ENCODE results near the gene BRINP3.

Gene BRINP3

DNA sequence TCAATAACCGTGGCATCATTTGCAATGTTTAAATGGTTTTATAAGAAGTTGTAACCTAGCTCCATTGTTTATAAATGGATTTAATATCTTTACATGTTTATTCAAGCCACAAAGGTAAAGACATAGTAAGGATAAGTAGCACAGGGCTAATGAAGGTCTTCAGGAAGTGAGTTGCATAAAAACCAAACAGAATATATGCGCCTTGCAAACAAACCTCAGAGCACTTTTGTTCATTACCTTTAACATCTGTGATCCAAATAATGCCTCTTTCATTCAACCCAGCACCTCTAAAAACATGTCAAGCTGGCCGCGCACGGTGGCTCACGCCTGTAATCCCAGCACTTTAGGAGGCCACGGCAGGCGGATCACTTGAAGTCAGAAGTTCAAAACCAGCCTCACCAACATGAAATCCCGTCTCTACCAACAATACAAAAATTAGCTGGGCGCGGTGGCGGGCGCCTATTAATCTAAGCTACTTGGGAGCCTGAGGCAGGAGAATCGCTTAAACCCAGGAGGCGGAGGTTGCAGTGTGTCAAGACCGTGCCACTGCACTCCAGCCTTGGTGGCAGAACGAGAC, 25.3 kb downstream of the BRINP3 start:
- no peak for DNase-seq (ENCODE audit: low read depth)

GRCh38 chr1:190444464-190444863, 33.2 kb downstream of the BRINP3 start:
- DNase-seq (ENCODE audit: low read depth) = no peak

DNA sequence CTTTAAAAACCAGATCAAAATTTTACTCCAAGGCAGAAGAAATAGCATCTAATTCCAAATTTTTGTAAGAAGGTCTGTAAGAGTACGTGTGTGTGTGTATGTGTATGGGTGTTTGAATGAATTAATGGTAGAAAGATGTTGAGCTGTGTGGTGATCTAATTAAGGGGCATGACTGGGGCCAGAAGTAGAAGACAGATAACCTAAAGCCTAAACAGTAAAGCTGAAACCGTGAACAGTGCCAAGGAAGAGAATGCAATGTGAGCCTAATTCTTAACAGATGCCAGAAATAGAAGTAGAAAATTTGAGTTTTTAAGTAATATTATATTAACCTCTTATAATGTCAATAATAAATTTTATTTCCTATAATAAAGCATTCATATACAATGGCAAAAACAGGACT, 38.2 kb downstream of the BRINP3 start:
- DNase-seq (ENCODE audit: low read depth) = no peak

GRCh38 chr1:190436615-190437014, 41.0 kb downstream of the BRINP3 start:
- no peak for DNase-seq (ENCODE audit: low read depth)

GRCh38 chr1:190429932-190430331, 47.7 kb downstream of the BRINP3 start:
- DNase-seq (ENCODE audit: low read depth) = no peak

DNA sequence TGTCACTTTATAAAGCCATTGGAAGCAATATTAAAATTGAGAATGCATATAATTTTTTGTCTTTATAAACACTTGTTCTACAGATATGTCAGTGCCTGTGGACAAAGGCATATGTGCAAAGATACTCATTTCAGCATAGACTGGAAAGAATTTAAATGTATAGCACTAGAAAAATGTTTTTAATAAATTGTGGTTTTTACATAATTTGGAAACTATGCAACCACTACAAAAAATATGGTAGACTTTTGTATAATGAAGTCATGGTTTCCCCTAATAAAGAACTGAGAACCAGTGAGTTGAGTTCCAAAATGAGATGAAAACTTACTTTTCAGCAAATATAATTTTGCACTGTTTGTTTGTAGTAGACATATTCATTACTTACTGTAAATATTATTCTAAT, 48.5 kb downstream of the BRINP3 start:
- DNase-seq (ENCODE audit: low read depth) = no peak

DNA sequence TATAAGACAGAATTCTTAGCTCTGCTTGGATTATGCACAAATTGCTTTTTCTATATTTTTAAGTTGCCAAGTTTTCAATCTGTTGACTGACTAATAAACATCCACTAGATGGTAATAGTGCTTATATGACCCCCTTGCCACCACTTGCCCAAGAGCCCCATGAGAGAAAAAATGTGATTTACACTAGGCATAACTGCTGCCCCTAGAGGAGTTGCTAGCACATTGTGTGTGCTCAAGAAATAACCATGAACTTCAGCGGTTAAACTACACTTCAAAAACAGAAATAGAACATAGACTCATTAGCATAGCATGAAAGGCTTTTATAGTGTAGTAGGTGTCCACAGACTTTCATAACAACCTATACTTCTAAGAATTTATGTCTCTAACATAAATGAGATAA, 61.4 kb downstream of the BRINP3 start:
- no peak for DNase-seq (ENCODE audit: low read depth)

- no peak for DNase-seq (ENCODE audit: low read depth)
Measured at GRCh38 chr1:190413142-190413541, 64.5 kb downstream of the BRINP3 start.

DNA sequence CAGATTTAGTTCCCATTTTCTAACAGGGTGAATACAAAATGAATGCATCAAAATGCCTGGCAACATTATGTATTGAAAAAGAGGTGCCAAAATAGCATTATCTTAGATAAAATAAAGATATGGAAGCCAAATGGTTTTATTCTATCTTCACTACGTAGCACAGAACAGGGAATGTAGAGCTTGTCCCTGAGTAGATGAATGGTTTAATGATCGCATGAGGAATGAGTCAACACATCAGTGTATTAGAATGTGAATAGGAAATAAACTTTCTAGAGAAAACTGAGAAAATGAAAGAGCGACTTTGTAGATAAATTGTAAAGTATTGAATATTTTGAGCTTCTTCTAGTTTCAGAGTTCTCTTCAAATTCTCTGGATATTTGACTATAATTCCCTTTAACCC, 74.3 kb downstream of the BRINP3 start:
- DNase-seq (ENCODE audit: low read depth) = no peak

DNA sequence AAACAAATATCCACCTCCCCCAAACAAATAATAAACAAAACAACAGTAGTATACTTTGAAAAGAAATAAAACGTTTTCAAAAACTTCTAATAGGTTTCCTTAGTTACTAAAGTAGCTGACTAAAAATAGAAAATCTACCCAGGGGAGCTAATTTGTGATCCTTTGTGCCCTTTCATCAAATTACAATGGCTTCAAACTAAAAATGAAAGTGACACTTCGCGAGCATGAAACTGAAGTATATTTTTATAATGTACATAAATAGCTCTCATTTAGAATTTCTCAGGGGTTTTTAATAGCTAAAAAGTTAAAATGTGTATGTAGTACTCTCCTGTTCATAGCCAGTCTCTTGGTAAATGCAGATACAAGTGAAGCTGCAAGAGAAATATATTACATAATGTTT, 78.4 kb downstream of the BRINP3 start:
- no peak for DNase-seq (ENCODE audit: low read depth)

DNA sequence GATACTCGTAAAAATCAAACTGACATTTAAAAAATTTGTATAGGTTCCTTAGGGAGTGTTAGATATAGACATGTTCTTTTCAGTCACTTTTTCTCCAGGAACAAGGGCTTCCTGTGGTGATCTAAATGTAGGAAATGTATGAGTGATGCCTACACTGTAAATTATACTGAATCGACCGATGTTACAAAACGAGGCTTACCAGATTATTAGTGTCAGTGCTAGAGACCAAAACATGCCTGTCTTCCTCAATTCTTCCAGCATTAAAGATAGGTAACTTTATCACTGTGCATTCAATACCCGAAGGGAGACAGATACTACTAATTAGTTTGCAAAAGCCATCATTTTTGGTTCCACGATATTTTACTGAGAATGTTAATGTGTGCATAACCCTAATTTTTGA, 86.1 kb downstream of the BRINP3 start:
- no peak for DNase-seq (ENCODE audit: low read depth)

DNA sequence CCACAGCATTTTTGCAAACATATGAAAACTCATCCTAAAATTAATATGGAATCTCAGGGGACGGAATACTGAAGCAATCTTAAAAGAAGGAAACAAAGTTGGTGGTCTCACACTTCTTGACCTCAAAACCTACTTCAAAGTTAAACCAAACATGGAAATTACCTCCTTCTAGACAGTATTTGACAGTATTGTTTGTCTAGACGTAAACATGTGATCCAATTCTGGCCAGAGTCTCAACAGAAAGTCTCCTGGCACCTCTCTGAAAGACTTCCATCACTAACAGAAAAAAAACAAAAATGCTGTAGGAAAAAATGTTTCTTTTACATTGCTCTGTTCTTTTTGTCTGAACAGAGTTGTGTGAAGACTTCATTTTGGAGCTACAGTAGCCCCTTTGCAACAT, 99.7 kb downstream of the BRINP3 start:
- no peak for DNase-seq (ENCODE audit: low read depth)

DNA sequence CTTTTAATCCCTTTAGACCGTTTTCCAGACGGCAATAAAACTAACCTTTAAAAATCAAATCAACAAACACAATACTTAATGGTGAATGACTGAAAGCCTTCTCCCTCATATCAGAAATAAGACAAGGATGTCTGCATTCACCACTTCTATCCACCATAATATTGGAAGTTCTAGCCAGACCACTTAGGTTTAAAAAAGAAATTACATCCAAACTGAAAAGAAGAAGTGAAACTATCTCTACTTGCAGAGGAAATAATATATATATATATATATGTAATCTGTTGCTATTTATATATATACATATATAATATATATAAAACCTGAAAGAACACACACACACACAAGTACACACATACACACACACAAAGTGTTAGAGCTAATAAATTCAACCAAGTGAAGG, 100.4 kb downstream of the BRINP3 start:
- DNase-seq (ENCODE audit: low read depth) = no peak

DNA sequence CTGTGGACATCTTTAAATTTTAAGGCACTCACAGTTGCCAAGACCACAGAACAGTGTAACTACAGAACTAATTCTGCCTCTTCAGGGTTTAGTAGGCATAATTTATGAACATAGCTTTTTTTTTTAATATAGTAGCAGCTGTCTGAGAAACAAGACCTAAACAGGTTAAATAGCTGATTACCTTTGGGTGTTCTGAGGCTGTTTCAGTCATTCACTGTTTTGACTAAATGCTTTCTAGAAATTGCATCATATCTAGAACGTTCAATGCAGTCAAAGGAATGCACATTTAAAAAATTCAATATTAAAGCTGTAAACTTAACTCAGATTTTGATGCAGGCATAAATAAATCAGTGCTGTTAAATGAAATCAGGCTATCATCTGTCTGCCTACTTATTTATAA, 101.6 kb downstream of the BRINP3 start:
- no peak for DNase-seq (ENCODE audit: low read depth)

GRCh38 chr1:190373705-190374336, 103.8 kb downstream of the BRINP3 start:
- DNase-seq (ENCODE audit: low read depth) = no peak

DNA sequence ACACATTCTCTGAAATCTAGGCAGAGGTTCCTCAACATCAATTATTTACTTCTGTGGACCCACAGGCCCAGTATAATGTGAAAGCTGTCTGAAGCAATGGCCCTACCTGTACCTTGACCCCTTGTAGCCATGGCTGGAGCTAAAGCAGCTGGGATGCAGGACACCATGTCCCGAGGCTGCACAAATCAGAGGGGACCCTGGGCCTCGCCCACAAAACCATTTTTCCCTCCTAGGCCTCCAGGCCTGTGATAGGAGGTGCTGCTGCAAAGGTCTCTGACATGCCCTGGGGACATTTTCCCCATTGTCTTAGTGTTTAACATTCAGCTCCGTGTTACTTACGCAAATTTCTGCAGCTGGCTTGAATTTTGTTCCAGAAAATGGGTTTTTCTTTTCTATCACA, 110.5 kb downstream of the BRINP3 start:
- no peak for DNase-seq (ENCODE audit: low read depth)

- no peak for DNase-seq (ENCODE audit: low read depth)
Measured at GRCh38 chr1:190365283-190365682, 112.4 kb downstream of the BRINP3 start.

DNA sequence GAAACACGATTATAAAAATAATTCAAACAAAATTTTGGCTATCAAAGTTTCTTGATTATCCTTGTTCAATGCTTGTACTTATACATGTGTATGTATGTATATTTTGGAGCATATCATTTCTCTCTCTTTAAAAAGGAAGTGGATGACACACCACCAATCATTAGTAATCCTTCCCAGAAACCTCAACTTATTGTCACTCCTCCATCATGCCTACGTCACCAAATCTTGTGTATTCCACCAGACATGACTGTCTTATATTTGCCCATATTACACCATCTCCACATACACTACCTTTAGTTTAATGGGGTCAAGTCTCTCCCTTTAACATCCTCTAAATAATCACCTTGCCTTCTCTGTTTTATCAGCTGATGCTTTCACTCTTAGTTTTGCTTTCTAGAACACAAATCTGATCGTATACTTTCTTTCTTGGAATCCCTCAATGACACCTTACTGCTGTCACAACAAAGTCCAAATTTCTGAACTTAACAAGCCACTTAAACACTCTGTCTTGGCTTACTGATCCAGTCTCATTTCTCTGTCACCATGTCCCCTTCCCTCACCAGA, 124.0 kb downstream of the BRINP3 start:
- DNase-seq (ENCODE audit: low read depth) = no peak

DNA sequence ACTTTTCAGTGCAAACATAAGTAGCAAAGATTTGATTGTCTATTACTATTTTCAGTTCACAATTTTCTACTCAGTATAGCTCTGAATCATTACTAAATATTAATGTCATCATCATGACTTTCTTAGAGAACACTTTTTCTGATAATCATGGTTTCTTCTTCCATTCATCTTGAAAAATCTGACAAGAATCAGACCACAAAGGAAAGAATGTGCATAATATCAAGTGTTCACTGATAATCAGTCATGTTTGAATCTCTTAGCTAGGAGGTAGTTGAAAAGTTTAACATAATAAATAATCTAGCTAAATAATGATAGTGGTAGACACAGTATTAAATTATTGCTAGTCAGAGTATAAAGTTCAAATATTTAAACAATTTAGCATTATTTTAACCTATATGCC, 133.2 kb downstream of the BRINP3 start:
- no peak for DNase-seq (ENCODE audit: low read depth)

- DNase-seq (ENCODE audit: low read depth) = no peak
Measured at GRCh38 chr1:190338829-190339228, 138.8 kb downstream of the BRINP3 start.

GRCh38 chr1:190328871-190329270, 148.8 kb downstream of the BRINP3 start:
- DNase-seq (ENCODE audit: low read depth) = no peak

GRCh38 chr1:190328361-190328760, 149.3 kb downstream of the BRINP3 start:
- no peak for DNase-seq (ENCODE audit: low read depth)

- DNase-seq (ENCODE audit: low read depth) = no peak
Measured at GRCh38 chr1:190327271-190327670, 150.4 kb downstream of the BRINP3 start.

GRCh38 chr1:190323530-190323929, 154.1 kb downstream of the BRINP3 start:
- DNase-seq (ENCODE audit: low read depth) = no peak
